T follicular helper cell (primary cell): ENCODE measurements around the gene VIPR2.
"Not testable (repeated sequence)": the region's sequence is repeated elsewhere in the genome, so short reads cannot be mapped to it uniquely, and the experiment has no call there.

ENCODE experiments used
- DNase-seq: peaks from one replicate; pipeline ENCODE4 v3.0.0-alpha.2; 2020; ENCODE audit warnings: low read depth

VIPR2 gene

DNA sequence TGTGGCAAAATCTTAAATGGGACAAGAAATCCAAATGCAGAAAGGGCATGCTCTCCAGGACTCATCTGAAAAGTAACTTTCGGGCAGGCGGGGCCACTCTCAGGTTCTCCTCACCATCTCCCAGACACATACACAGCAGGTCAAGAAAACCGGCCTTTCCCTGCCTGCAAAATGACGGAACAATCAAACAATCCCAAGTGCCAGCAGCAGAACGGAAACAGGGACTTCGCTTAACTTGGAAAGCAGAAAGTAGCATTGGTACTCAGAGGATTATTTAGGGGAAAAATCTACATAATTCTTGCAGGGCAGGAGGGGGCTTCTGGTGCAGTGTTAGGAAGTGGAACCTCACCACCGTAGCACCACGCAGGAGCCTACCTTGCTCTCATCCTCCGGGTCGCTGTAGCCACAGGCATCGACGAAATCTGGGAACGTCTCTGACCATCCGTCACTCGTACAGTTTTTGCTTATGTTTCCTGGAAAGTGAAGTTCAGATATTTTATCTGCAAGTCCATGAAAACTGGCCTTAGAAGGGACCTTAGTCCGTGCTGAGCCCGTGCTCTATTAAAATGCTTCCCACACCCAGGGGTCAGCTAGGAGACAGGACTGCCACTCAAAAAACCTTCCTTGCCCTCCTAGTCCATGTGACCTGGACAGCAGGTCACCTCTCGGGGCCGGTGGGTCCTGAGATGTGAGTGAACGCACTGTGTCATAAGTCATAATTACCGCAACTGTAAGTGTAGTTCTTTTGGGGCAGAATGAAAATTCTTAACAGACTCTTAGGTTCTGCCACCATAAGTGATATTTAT, 41.1 kb downstream of the VIPR2 start:
- no peak for DNase-seq

DNA sequence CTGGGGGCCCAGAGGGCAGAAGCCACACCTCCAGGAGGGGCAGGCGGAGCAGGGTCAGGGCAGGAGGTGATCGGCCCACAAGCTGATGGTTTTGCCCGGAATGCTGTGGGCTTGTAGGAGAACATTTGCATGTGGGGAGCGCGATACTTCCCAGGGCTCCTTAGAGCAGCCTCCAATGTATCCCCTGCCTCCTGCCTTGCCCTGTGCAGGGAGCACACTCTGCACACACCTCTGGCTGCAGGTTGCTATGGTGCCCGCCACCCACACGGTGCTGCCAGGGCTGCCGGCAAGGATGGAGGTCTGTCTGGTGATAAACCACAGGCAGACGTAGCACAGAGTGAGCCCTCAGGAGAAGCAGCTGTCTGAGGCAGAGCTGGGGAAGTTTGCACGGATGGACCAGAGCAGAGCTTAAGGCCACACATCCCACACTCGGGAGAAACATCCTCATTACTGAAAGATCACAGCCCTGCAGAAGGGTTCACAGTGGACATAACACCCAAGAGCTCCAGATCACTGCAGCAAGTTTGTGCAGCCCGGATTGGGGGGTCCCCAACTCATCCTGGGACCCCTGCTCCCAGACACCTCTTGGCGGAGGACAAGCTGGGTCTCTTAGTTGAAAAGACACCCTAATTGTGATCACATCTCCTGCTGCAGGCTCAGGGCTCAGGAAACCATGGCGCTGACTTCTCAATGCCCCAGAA, 41.8 kb downstream of the VIPR2 start:
- DNase-seq = no peak

DNA sequence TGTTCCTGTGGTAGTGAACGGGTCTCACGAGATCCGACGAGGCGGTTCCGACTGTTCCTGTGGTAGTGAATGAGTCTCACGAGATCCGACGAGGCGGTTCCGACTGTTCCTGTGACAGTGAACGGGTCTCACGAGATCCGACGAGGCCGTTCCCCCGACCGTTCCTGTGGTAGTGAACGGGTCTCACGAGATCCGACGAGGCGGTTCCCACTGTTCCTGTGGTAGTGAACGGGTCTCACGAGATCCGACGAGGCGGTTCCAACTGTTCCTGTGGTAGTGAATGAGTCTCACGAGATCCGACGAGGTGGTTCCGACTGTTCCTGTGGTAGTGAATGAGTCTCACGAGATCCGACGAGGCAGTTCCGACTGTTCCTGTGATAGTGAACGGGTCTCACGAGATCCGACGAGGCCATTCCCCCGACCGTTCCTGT, 43.0 kb downstream of the VIPR2 start:
- not testable (repeated sequence) for DNase-seq

DNA sequence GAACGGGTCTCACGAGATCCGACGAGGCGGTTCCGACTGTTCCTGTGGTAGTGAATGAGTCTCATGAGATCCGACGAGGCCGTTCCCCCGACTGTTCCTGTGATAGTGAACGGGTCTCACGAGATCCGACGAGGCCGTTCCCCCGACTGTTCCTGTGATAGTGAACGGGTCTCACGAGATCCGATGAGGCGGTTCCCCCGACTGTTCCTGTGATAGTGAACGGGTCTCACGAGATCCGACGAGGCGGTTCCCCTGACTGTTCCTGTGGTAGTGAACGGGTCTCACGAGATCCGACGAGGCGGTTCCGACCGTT, 43.6 kb downstream of the VIPR2 start:
- not testable (repeated sequence) for DNase-seq

DNA sequence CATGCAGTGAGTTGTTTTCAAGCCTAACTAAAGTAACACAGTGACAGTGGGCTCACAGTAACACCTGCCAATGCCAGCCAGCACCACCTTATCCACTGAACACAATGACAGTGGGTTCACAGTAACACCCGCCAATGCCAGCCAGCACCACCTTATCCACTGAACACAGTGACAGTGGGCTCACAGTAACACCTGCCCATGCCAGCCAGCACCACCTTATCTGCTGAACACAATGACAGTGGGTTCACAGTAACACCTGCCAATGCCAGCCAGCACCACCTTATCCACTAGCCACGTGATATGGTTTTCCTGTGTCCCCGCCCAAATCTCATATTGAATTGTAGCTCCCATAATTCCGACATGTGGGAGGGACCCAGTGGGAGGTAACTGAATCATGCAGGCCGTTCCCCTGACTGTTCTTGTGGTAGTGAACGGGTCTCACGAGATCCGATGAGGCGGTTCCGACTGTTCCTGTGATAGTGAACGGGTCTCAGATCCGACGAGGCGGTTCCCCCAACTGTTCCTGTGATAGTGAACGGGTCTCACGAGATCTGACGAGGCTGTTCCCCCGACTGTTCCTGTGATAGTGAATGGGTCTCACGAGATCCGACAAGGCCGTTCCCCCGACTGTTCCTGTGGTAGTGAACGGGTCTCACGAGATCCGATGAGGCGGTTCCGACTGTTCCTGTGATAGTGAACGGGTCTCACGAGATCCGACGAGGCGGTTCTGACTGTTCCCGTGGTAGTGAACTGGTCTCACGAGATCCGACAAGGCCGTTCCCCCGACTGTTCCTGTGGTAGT, 44.2 kb downstream of the VIPR2 start:
- not testable (repeated sequence) for DNase-seq

DNA sequence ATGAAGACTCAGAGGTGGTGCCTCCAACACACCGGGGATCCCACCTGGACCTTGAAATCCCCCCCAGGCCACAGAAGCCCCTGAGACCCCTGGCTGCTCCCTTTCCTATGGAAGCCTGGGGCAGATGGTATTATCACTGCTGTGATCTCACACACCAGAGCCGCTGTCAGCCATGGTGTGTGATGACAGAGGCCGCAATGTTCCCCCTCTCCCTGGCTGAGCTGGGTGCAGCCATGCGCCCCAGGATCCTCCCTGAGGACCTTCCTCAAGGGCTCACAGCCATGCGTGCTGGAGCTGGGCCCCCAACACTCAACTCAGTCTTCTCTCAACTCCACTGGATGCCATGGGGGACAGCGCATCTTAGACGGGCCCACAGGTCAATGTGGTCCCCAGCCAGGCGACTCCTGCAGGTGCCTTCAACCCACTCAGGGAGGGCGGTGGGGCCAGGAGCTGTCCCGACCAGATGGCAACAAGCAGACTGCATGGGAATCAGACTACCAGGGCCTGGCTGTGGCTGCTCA, 44.9 kb downstream of the VIPR2 start:
- DNase-seq = no peak

DNA sequence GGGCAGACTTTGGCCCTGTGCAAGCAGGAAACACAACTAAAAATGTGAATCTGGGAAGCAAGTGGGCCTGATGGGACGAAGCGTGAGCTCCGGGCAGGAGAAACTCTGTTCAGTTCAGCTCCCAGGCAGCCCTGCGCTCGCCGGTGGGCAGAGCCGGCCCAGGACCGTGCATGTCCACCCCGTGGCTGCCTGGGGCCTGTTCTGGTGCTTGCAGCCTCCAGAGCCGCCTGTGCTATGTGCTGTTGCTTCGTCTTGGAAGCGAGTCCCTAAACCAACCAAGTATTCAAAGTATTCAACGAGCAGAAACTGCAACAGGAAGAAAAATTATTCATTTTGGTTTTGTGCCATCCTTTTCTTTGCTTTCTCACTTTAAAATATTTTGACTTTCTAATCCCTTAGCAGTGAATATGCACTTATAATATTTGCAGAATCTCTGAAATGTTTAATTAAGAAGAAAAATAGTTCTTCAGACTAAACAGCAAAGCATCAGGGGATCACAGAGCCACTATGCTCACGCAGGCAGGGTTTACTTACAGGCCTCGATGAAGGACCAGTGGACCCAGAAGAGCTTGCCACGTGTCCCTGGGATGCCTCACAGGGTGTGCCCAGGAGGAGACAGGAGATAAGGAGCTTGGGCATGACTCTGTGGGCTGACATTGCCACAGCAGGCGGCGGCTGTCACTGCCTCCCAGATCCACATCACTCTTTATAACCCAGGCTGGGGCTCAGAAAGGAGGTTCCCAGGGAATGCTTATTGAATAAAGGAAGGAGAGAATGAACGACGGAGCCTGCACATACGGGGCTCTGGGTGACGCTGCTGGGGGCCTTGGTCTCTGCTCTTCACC, 45.6 kb downstream of the VIPR2 start:
- no peak for DNase-seq

DNA sequence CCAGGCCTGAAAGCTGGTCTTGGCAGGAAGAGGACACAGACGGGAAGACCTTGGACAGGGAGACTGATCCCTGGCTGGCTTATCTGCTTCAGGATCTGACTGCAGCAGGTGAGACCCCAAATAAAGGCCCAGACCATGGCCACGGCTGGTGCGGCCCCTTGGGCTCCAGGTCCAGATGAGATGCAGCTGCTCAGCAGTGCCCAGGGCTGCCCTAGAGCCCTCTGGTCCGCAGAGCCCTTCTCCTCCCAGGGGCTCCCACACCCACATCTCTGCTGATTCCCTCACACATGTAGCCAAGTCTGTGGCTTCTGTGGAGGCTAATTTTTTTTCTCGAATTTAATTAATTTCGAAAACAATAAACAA, 46.3 kb downstream of the VIPR2 start:
- DNase-seq = no peak

DNA sequence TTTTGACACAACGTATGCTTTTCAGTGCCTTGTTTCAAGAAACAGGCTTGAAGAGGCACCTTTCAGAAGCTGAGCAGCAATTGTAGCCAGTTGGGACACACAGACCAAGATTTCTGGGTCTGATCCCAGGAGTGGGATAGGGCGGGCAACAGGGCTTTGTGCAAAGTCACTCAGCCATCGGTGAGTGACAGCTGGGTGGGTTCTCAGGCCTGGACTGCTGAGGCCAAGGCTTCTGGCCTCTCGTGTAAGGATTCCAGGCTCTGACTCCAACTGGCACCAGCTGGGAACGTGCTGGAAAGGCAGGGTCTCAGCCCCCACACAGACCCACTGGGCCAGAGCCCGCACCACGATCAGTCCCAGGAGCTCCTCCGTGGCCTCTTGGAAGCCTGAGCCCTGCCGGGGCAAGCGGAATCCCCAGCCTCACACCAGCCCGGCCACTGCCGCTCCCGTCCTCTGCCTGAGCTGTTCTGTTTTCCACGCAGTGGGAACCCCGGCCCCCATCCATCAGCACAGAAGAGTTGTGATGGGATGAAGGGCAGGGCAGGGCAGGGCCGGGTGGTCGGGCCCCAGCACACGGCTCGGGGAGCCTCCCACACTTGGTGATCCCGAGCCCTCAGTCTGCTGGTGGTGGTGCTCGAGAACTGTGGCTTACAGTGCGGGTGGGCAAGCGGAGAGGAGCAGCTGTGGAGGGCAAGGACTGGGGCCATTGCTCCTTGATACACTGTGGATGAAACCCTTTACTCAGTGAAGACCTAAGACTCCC, 46.8 kb downstream of the VIPR2 start:
- no peak for DNase-seq

DNA sequence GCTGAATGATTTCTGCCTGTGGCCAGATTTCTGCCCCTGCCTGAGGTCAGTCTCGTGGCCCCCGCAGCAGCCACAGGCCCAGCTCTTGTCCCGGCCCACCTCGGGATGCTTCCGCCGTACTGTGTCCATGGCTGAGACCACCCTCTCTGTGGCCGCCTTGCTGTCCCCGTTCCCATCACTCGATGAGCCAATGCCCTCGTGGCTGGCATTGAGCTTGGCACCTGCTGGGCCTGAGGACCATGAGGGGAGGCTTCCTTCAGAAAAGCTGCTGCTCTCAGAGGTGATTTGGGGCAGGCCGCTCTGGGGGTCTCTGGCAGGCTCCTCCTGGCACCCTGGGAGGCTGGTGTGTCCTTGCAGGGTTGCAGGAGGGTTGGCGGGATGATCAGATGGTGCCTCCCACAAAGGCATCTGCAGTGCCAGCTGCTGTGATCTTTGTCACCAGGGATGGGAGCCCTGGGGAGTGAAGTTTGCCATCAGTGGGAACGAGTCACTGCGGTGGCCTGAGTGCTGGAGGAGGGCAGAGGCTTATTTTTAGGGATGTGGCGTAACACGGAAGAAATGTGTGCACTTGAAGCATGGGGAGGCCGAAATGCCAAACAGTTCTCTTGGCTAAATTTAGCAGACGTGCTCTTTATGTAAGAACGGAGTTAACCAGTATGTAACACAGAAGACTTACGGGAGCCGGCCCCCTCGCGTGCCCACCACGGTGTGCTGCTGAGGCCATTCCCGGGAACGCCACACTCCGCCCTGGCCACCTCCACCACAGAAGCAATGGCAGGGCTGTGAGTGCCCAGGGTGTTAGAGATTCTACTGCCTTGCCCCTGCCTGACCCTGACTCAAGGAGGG, 47.7 kb downstream of the VIPR2 start:
- no peak for DNase-seq

DNA sequence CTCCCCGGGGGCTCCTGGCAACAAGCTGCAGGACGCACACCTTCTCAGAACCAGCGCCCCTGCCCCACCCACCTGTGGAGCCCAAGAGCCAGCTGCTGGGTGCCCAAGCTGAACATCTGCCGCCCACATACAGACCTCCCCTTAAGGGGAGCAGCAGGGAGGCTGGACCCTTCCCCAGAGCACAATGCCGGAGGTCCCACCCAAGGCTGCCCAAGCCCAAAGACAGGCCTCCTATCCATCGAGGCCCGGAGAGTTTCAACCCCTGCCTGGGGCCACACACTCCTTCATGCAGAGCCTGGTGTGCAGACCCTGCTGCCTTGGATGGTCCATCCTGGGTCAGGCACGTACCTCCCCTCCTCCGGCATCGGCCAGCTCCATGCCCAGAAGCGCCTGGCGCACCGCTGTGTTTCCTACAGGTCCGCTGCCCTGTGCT, 48.7 kb downstream of the VIPR2 start:
- DNase-seq = no peak

DNA sequence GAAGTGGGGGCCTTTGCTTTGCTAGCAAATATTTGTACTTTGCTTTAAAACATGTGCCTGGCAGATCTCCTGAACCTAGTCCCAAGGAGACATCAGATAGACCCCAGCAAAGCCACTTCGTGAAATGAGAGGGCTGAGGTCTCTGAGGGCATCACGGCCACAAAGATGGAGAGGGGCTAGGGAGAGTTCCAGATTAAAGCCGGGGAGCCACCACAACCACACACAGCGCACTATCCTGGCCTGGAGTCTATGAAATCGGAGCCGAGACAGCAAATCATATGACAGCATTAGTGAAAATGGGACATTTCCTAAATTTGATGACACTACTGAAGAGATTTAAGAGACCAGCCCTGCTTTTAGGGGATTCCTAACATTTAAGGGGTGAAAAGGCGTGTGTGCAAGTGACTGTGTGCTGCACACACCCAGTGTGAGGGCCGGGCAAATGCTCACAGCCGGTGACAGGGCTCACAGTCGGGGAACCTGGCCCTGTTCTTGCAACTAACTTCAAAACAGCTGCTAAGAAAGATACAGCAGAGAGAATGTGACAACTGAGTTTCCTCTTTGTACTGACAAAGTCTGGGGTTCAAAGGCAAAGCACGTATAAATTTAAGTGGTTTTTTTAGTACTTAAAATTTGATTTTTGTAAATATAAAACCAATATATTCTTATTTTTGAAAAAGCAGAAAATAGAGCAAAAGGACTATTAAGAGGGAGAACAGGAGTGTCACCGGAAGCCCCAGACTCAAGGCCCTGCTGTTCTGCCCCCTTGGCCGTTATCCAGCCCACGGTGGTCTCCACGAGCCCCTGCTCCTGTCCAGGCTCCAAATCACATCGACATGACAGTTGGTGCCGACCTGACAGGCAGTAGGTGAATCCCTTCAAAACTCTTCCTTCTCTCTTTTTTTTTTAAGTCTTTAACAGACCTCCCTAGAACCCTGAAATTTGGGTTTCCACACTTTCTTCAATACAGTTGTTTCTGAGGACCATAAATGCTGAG, 49.5 kb downstream of the VIPR2 start:
- no peak for DNase-seq

DNA sequence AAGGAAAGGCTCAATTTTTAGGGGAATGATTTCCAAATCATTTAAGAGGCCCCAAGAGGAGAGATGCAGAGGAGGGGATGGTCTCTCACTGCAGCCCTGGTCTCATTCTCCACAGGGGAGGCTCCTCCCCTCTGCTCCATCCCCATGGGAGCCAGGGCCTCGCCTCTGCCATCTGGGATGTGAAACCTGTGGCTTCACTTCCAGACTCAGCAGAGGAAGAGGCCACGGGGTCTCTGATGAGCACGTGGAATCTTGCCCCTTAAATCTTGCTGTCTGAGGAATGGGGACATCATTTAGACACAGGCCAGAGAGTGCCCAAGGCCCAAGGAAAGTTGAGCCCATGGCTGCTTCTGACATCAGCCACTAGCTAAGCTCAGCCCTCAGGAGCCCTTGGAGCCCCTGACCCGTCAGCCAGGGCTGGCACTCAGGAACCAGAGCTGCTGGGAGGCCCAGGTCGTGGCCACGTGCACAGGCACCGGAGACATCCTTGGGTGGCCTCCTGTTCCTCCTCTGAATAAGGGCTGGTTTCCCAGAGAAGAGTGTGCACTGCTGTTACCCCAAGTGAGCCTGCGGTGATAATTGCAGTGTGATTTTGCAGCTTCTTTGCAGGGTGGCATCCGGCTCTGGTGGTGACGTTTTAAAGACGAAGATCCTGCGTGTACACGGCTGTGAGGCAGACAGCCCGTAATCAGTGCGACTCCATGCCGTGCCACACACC, 50.5 kb downstream of the VIPR2 start:
- no peak for DNase-seq

DNA sequence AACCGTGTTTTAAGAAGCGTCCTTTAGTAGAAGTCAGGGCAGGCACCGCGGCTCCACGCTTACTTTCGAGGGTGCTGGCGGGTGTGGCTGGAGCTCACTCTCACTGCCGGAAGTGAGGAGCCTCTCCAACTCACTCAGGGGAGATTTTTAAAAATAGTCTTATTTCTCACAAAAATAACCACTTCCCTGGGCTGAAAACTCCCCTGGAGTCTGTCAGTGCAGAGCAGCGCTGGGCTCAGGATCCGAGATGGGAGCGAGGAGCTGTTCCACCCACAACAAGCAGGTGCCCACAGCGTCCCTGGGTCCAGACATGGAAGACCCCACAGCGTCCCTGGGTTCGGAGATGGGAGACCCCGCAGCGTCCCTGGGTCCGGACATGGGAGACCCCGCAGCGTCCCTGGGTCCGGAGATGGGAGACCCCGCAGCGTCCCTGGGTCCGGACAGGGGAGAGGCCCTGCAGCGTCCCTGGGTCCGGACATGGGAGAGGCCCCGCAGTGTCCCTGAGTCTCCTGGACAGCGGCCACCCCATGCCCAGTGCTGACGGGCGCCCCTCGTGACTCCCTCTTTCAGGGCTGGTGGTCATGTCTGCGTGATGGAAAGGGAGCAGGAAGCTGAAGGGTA, 51.2 kb downstream of the VIPR2 start:
- DNase-seq = no peak

DNA sequence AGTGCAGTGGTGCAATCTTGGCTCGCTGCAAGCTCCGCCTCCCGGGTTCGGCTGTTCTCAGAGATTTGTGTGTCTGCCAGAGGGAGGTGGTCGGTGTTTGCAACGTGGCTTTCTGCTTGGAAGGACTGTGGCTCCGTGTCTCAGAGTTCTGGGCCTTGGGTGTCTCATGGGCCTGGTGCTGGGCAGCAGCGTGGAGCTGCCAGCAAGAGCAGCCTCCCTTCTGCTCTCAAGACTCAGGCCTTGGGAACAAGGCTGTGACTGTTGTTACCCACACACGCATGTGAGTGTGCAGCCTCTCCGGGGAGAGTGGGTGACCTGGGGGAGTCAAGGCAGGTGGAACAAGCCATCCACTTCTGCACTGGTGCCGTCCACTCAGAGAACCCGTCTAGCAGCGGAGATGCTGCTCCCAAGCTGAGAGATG, 52.0 kb downstream of the VIPR2 start:
- DNase-seq = no peak

DNA sequence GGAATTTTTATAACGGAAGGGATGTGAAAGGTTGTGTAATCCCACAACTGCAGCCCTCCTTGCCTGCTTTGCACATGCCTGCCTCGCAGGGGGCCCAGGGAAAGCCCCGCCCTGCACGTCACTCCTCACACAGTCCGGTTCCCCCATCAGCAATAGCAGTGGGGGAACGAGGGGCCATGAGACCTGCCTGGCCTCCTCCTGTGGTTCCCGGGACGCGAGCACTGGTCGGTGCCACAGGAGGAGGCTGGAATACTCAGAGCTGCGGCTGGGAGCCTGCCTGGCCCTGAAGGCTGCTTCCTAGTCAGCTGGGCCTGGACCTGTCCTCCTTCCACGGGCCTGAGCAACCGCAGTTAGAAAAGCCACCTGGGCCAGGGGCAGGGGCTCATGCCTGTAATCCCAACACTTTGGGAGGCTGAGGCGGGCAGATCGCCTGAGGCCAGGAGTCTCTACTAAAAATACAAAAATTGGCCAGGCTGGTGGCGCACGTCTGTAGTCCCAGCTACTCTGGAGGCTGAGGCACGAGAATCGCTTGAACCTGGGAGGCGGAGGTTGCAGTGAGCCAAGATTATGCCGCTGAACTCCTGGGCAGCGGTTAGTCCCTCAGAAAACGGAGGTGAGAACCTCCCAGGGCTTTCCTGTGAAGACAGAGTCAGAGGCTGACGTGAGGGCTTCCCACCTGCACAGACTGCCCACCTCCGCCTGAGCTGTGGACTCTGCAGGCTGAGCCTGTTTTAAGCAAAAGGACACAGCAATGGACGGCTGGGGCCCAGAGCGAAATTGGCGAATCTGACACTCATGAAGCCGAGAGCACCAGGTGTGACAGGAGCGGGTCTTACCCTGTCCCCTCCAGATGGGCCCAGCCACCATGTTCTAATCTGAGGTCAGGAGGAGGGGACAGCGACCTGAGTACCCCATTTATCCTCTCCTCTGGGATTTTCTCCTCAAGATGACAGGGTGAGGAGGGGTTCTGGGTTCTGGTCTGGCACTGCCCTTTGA, 52.9 kb downstream of the VIPR2 start:
- DNase-seq = no peak
